GM06990 (cell line): ENCODE measurements around the gene TAGLN3.

Source experiments
- DNase-seq: peaks from one replicate; pipeline ENCODE4 v3.0.0-alpha.2; 2011; ENCODE audit not compliant: insufficient read length; ENCODE audit errors: extremely low read depth
- H3K27me3 ChIP-seq: replicated peaks from 2 replicates; pipeline ENCODE4 v1.6.0; 2011; ENCODE audit warnings: low read length; ENCODE audit not compliant: control insufficient read depth, insufficient read depth
- H3K36me3 ChIP-seq: 2 replicates; pipeline ENCODE4 v1.5.1; 2011; ENCODE audit warnings: low read length; ENCODE audit not compliant: control insufficient read depth, insufficient read depth
- H3K4me3 ChIP-seq: replicated peaks from 2 replicates; pipeline ENCODE4 v1.5.1; 2011; ENCODE audit warnings: low read depth, mild to moderate bottlenecking, control low read depth, low read length
- TF ChIP-seq, protein P1 (sequence below): IDR thresholded peaks from 2 replicates; pipeline ENCODE4 v1.5.1; 2011; ENCODE audit warnings: low read length, control low read depth, mild to moderate bottlenecking, inconsistent platforms; ENCODE audit not compliant: insufficient read depth, poor library complexity, severe bottlenecking

TAGLN3 gene

DNA sequence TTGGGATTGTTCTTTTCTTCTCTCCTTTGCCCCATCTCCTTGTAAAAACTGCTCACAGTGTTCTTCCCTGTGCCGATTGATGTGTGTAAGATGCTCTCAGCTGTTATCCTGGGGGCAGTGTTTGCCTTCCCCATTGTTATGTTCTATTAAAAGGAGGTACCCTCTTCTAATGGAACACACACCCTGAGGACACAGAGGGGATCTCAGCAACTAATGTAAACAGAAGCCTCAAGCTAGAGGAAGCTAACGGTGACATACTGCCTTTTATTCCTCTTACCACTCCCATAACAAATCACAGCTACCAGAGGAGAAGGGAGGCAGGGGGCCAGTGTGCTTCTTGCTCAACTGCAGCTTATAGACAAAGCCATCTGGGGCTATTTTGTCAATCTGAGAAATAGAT, 2.2 kb downstream of the TAGLN3 start:
- no peak for DNase-seq
- H3K27me3 ChIP-seq: no peaks in the 10 kb centered on the region; the same call in 1 of the 2 replicates
- TF ChIP-seq, protein P1, sequence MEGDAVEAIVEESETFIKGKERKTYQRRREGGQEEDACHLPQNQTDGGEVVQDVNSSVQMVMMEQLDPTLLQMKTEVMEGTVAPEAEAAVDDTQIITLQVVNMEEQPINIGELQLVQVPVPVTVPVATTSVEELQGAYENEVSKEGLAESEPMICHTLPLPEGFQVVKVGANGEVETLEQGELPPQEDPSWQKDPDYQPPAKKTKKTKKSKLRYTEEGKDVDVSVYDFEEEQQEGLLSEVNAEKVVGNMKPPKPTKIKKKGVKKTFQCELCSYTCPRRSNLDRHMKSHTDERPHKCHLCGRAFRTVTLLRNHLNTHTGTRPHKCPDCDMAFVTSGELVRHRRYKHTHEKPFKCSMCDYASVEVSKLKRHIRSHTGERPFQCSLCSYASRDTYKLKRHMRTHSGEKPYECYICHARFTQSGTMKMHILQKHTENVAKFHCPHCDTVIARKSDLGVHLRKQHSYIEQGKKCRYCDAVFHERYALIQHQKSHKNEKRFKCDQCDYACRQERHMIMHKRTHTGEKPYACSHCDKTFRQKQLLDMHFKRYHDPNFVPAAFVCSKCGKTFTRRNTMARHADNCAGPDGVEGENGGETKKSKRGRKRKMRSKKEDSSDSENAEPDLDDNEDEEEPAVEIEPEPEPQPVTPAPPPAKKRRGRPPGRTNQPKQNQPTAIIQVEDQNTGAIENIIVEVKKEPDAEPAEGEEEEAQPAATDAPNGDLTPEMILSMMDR: no peak
- H3K4me3 ChIP-seq: no peak overlapping the region
- H3K36me3 ChIP-seq: no peaks in the 10 kb centered on the region

DNA sequence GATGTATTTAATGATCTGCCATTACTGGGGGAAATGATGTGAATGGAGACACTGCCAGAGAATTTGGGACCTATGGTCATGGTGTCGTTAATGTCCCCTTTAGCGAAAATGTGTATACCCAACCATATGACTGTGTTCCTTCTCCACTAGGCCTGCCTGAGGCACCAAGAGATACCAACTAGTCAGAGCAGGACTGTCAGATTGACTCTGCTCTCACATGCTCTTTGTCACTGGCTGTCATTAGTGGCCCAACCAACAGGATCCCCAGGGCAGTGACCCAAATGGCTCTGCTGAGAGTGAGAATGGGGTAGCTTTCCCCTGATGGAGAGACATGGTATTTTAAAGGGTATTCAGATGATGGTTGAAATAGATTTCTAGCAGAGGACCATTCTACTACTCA, 2.8 kb downstream of the TAGLN3 start:
- TF ChIP-seq, protein P1: no peak
- Histone ChIP-seq H3K4me3 (no peak overlapping the region), H3K36me3 (no peaks in the 10 kb centered on the region), H3K27me3 (no peaks in the 10 kb centered on the region; the same call in 1 of the 2 replicates)
- no peak for DNase-seq

DNA sequence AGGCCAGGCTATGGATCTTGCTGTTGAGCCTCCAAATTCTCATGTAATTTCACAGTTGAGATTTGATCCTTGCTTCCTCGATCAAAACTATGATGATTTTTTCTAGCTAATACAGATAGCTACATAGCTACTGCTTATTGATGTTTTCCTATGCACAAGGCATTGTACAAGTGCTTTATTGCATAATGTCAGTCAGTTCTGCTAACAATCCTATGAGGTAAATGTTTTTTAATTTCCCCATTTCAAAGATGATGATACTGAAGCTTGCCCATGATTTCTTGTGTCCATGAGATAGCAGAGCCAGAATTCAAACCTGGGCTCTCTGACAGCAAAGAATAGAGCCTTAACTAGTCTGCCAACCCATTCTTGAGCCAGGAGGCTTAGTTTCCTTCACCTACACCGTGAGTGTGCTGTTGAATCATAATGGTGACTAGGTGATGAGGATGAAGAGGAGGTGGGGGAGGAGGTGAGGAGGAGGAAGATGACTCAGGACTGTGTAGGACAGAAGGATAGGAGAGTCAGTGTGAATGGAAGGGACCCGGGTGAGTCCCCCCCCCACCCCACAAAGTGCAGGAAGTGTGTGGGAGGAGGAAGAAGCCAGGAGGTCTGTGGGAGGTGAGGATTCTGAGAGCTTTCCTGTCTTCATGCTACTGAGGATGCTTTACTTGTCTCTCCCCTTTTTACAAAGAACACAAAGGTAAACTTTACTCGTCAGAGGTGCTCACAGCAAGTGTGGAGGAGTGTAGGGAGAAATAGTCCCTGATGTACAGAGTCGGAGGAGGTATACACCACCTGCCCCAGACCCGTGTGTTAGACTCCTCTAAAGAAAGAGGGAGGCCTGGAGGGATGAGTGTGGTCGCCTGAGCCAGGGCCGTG, 3.6 kb downstream of the TAGLN3 start:
- no peak for DNase-seq
- H3K4me3 ChIP-seq: no peak overlapping the region
- no peaks in the 10 kb centered on the region for H3K36me3 ChIP-seq
- TF ChIP-seq, protein P1: no peak
- H3K27me3 ChIP-seq: no peaks in the 10 kb centered on the region; the same call in 1 of the 2 replicates

DNA sequence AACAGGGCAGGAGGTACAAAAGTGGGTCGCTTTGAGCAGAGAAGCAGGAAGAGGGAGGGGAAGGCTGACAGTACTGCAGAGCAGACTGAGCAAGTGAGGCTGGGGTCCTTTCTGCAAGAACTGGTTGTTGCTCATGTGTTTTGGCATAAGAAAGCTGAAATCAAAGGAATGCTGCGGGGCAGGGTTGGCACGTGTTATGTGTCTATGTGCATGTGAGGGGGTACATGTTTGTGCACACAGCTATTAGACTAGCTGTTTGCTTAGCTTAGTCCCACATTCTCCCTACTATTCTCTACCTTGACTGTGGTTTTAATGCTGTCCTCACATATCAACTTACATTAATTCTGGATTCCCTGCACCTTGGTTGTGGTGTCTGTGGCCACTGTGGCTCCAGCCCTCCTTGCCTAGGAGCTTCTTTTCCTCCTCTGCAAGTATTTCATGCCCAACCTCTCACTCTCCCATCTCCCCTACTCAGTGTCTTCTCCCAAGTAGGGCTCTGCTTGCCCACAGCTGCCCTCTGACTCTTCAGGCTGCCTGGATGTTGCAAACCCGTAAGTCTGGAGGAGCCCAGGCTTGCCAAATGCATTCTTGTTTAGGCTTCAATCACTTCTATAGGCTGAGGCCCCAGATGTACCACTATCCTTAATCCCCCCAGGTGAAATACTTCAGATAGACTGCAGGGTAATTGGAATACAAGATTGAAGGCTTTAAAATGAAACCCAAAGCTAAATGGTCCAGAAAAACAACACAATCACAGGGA, 4.8 kb downstream of the TAGLN3 start:
- DNase-seq: no peak
- TF ChIP-seq, protein P1: no peak
- H3K36me3 ChIP-seq: no peaks in the 10 kb centered on the region
- no peaks in the 10 kb centered on the region; the same call in 1 of the 2 replicates for H3K27me3 ChIP-seq
- no peak overlapping the region for H3K4me3 ChIP-seq

DNA sequence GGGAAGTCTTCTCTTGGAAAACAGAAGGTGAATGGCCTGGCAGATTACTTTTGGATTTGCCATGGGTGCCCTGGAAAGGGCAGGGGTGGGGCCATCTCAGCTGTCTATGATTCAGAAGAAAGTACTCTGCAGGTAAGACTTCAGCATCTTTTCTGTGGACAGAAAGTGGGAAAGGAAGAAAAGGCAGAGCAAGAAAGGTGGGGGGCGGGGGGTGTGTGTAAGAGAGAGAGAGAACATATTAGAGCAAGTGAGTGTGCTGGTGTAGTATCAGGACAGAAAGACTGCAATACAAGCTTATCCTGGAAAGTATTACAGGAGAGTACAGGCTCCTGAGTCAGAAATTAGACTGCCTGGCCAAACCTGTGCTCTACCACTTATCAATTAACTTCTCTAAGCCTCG, 5.5 kb downstream of the TAGLN3 start:
- TF ChIP-seq, protein P1: no peak
- no peak for DNase-seq
- H3K4me3 ChIP-seq: no peak overlapping the region
- H3K27me3 ChIP-seq: no peaks in the 10 kb centered on the region; the same call in 1 of the 2 replicates
- no peaks in the 10 kb centered on the region for H3K36me3 ChIP-seq
